ENCODE measurements around the gene RFTN1. TPM values are rescaled to one million over a fixed set of nuclear protein-coding genes. Genes with fewer than 3 reads are reported as not detected.

The RFTN1 gene
- polyA plus RNA-seq, 3 donors, result 17.4 to 28.0 (median 27.2) TPM

DNA sequence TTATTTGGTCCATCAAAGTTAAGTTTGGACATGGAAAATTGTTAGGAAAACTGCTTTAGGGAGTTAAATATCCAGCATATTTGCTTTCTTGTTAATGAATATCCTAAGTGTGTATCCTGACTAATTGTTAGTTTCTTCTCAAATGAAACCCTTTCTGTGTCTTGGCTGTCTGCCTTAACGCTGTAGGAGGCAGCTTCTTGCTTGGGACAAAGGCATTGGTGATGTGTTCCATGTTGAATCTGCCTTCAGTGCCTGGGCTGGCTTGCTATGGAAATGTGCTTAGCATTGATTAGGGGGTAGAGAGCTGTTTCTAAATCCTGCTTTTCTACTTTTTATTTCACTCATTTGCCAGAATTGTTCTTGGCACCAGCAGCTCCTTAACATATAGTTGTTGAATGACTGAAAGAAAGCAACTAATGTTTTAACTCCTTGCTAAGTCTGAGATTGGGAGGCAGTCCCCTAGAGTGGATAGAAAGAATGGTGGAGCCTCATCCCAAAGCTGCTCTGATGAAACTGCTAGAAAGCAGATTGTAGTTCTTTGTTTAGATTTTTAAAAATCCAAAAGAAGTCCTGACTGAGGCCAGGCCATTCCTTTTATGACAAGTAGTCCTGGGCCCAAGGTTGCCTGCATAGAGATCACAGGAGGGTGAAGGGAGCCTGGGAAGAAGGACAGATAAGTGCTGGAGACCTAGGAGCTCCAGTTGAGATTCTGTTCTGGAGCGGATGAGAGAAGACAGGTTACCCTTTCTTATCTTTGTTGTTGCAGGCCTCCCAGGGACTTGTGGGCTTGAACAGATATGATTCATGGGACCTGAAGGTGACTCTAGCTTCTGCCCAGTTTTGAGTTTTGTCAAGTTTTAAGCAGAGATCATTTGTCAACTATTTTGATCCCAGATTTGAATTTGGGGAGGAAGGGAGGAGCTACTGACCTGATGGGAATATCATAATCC is 209.2 kb downstream of the RFTN1 start:
- 100% methylated on average over 2 of the region's 2 CpGs for WGBS (ENCODE audit: insufficient coverage)
- TF ChIP-seq, protein P1, sequence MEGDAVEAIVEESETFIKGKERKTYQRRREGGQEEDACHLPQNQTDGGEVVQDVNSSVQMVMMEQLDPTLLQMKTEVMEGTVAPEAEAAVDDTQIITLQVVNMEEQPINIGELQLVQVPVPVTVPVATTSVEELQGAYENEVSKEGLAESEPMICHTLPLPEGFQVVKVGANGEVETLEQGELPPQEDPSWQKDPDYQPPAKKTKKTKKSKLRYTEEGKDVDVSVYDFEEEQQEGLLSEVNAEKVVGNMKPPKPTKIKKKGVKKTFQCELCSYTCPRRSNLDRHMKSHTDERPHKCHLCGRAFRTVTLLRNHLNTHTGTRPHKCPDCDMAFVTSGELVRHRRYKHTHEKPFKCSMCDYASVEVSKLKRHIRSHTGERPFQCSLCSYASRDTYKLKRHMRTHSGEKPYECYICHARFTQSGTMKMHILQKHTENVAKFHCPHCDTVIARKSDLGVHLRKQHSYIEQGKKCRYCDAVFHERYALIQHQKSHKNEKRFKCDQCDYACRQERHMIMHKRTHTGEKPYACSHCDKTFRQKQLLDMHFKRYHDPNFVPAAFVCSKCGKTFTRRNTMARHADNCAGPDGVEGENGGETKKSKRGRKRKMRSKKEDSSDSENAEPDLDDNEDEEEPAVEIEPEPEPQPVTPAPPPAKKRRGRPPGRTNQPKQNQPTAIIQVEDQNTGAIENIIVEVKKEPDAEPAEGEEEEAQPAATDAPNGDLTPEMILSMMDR (IDR thresholded peaks at IDR 0.05), result no peak
- no peaks in the 10 kb centered on the region for H4K20me1 ChIP-seq (ENCODE audit: insufficient read depth, low read length)
- H3K9me3 ChIP-seq (replicated peaks in 1 of 2; ENCODE audit: control insufficient read depth in 1 of 2, insufficient read depth in 1 of 2, low read length in 2 of 2), result no peaks in the 10 kb centered on the region
- intact Hi-C loops (cut with micrococcal nuclease), result no loop called here
- Mint-ChIP-seq H3K4me1 (no peaks in the 10 kb centered on the region), H3K27ac (no peak overlapping the region), H3K27me3 (ENCODE audit: low read depth in 3 of 3) (no peaks in the 10 kb centered on the region), H3K9me3 (no peaks in the 10 kb centered on the region), H3K4me3 (no peak overlapping the region), H3K36me3 (peaks cover 65% of the 10 kb centered on the region in 2 donors)
- no peak overlapping the region for H2AFZ ChIP-seq (ENCODE audit: insufficient read depth, low read depth, low read length, poor library complexity, severe bottlenecking)
- DNase-seq, result no peak
- no peaks in the 10 kb centered on the region for H3K27me3 ChIP-seq (ENCODE audit: control insufficient read depth in 2 of 2, insufficient read depth in 2 of 2, low read length in 2 of 2)
- H3K9ac ChIP-seq (ENCODE audit: insufficient read depth, low read length, poor library complexity, severe bottlenecking), result no peak overlapping the region
- no peak overlapping the region for H3K4me3 ChIP-seq (replicated peaks in 1 of 3; ENCODE audit: low read depth in 2 of 3, low read length in 3 of 3)
- H3K79me2 ChIP-seq (ENCODE audit: insufficient read depth, low read length), result no peaks in the 10 kb centered on the region
- H3K27ac ChIP-seq (ENCODE audit: low read depth in 1 of 2, low read length in 2 of 2), result no peak overlapping the region
- peaks cover 24 to 85% of the 10 kb centered on the region in 2 donors for H3K36me3 ChIP-seq (replicated peaks in 1 of 2; ENCODE audit: control insufficient read depth in 1 of 2, insufficient read depth in 2 of 2, low read length in 2 of 2)
- no peak overlapping the region for H3K4me2 ChIP-seq (replicated peaks; ENCODE audit: extremely low read depth, low read length, poor library complexity, severe bottlenecking)
- no peaks in the 10 kb centered on the region for H3K4me1 ChIP-seq (ENCODE audit: control insufficient read depth in 1 of 2, insufficient read depth in 2 of 2, low read length in 2 of 2)

DNA sequence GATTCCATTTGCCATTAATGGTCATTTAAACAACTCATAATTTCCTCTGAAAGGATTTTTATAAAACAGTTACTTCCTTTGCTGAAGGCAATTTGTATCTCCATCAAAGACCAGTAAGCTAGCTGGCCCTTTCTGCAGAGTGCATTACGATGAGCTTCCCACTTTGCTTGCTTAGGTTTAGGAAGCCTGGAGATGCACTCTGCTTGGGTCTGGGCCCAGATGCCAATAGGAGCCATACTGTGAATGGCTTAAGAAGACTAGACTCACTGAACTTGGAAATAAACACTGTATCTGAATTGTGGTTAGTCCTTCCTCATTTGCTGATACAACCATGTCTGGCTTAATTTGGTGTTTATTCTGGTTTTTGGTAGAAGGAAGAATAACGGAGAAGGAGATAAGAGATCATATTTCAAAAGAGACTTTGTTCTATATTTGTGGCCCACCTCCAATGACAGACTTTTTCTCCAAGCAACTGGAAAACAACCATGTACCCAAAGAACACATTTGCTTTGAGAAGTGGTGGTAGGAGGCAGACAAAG is 210.4 kb downstream of the RFTN1 start:
- DNase-seq, result no peak
- no peak overlapping the region for H3K4me2 ChIP-seq (replicated peaks; ENCODE audit: extremely low read depth, low read length, poor library complexity, severe bottlenecking)
- H2AFZ ChIP-seq (ENCODE audit: insufficient read depth, low read depth, low read length, poor library complexity, severe bottlenecking), result no peak overlapping the region
- Mint-ChIP-seq H3K27ac (no peak overlapping the region), H3K9me3 (no peaks in the 10 kb centered on the region), H3K4me1 (no peaks in the 10 kb centered on the region), H3K4me3 (no peak overlapping the region), H3K36me3 (peaks cover 72 to 74% of the 10 kb centered on the region in 2 donors), H3K27me3 (ENCODE audit: low read depth in 3 of 3) (no peaks in the 10 kb centered on the region)
- 50% methylated on average over 1 of the region's 2 CpGs for WGBS (ENCODE audit: insufficient coverage)
- H3K36me3 ChIP-seq (replicated peaks in 1 of 2; ENCODE audit: control insufficient read depth in 1 of 2, insufficient read depth in 2 of 2, low read length in 2 of 2), result peaks cover 23 to 91% of the 10 kb centered on the region in 2 donors
- no peaks in the 10 kb centered on the region for H3K79me2 ChIP-seq (ENCODE audit: insufficient read depth, low read length)
- no peaks in the 10 kb centered on the region for H3K9me3 ChIP-seq (replicated peaks in 1 of 2; ENCODE audit: control insufficient read depth in 1 of 2, insufficient read depth in 1 of 2, low read length in 2 of 2)
- TF ChIP-seq, protein P1 (IDR thresholded peaks at IDR 0.05), result no peak
- no peaks in the 10 kb centered on the region for H4K20me1 ChIP-seq (ENCODE audit: insufficient read depth, low read length)
- no peak overlapping the region for H3K27ac ChIP-seq (ENCODE audit: low read depth in 1 of 2, low read length in 2 of 2)
- intact Hi-C loops (cut with micrococcal nuclease), result no loop called here
- H3K27me3 ChIP-seq (ENCODE audit: control insufficient read depth in 2 of 2, insufficient read depth in 2 of 2, low read length in 2 of 2), result no peaks in the 10 kb centered on the region
- H3K9ac ChIP-seq (ENCODE audit: insufficient read depth, low read length, poor library complexity, severe bottlenecking), result no peak overlapping the region
- H3K4me1 ChIP-seq (ENCODE audit: control insufficient read depth in 1 of 2, insufficient read depth in 2 of 2, low read length in 2 of 2), result no peaks in the 10 kb centered on the region
- no peak overlapping the region for H3K4me3 ChIP-seq (replicated peaks in 1 of 3; ENCODE audit: low read depth in 2 of 3, low read length in 3 of 3)
